IPS DF 6.9 (cell line): ENCODE results near the gene SPECC1.
"Not testable (repeated sequence)": the region's sequence is repeated elsewhere in the genome, so short reads cannot be mapped to it uniquely, and the experiment has no call there.

Experiments
- DNase-seq: peaks from one replicate; pipeline ENCODE4 v3.0.0-alpha.2; 2013; ENCODE audit warnings: low read depth, low spot score
- H3K27ac ChIP-seq: one replicate; pipeline ENCODE4 v1.5.1; 2013; ENCODE audit warnings: low read length, control low read depth
- H3K27me3 ChIP-seq: 2 replicates; pipeline ENCODE4 v1.6.1; 2013; ENCODE audit warnings: mild to moderate bottlenecking, low read length; ENCODE audit not compliant: control insufficient read depth, insufficient read depth
- H3K36me3 ChIP-seq: 2 replicates; pipeline ENCODE4 v1.6.1; 2013; ENCODE audit warnings: low read length; ENCODE audit not compliant: control insufficient read depth, insufficient read depth
- H3K4me1 ChIP-seq: 2 replicates; pipeline ENCODE4 v1.6.1; 2013; ENCODE audit warnings: low read length; ENCODE audit not compliant: control insufficient read depth, insufficient read depth
- H3K4me3 ChIP-seq: 2 replicates; pipeline ENCODE4 v1.5.1; 2013; ENCODE audit warnings: mild to moderate bottlenecking, low read length
- H3K9me3 ChIP-seq: 2 replicates; pipeline ENCODE4 v1.6.1; 2013; ENCODE audit warnings: low read length, inconsistent platforms; ENCODE audit not compliant: control insufficient read depth, insufficient read depth
- WGBS: extraction: QIAGEN DNeasy Blood & Tissue Kit; methylation state at CpG from one replicate; pipeline ENCODE4 v1.1.7; 2013; ENCODE audit warnings: mixed read lengths, missing lambda C conversion rate; ENCODE audit not compliant: insufficient read length, insufficient coverage; 5-methylcytosine and 5-hydroxymethylcytosine counted together

SPECC1 gene

GRCh38 chr17:20012017-20012536 is 2.9 kb downstream of the SPECC1 start:
- Histone ChIP-seq H3K4me3 (no peak overlapping the region), H3K9me3 (no peaks in the 10 kb centered on the region), H3K36me3 (no peaks in the 10 kb centered on the region; the same call in 1 of the 2 replicates), H3K27me3 (no peaks in the 10 kb centered on the region), H3K27ac (no peak overlapping the region), H3K4me1 (0 out of 2 replicates have a peak, but pooled peaks cover 1% of the 10 kb centered on the region)
- no peak for DNase-seq
- WGBS: no CpG with 5 or more reads among the region's 2 CpGs

GRCh38 chr17:20016475-20016992 is 7.4 kb downstream of the SPECC1 start:
- H3K36me3 ChIP-seq, H3K4me1 ChIP-seq, H3K27ac ChIP-seq, H3K4me3 ChIP-seq, DNase-seq, H3K27me3 ChIP-seq, H3K9me3 ChIP-seq: not testable (repeated sequence)
- no CpG with 5 or more reads among the region's 32 CpGs for WGBS

- H3K9me3 ChIP-seq: no peaks in the 10 kb centered on the region
- H3K27me3 ChIP-seq: no peaks in the 10 kb centered on the region
- no peaks in the 10 kb centered on the region for H3K36me3 ChIP-seq
- no peak overlapping the region for H3K27ac ChIP-seq
- no peaks in the 10 kb centered on the region for H3K4me1 ChIP-seq
- WGBS: no CpG with 5 or more reads among the region's 4 CpGs
- no peak for DNase-seq
- no peak overlapping the region for H3K4me3 ChIP-seq
These were observed 13.5 kb downstream of the SPECC1 start for GRCh38 chr17:20022701-20023100.

- no peak overlapping the region for H3K27ac ChIP-seq
- H3K9me3 ChIP-seq: no peaks in the 10 kb centered on the region
- H3K27me3 ChIP-seq: no peaks in the 10 kb centered on the region
- H3K36me3 ChIP-seq: no peaks in the 10 kb centered on the region
- no peak overlapping the region for H3K4me3 ChIP-seq
- no peak for DNase-seq
- H3K4me1 ChIP-seq: no peaks in the 10 kb centered on the region
These were observed 17.8 kb downstream of the SPECC1 start for GRCh38 chr17:20026960-20027359.

- Histone ChIP-seq H3K27ac (no peak overlapping the region), H3K36me3 (no peaks in the 10 kb centered on the region), H3K4me1 (no peaks in the 10 kb centered on the region), H3K4me3 (no peak overlapping the region), H3K27me3 (no peaks in the 10 kb centered on the region), H3K9me3 (no peaks in the 10 kb centered on the region)
- WGBS: no CpG with 5 or more reads among the region's 3 CpGs
- DNase-seq: no peak
These were observed 19.3 kb downstream of the SPECC1 start for GRCh38 chr17:20028443-20028842.

GRCh38 chr17:20032636-20033035 is 23.5 kb downstream of the SPECC1 start:
- DNase-seq: no peak
- Histone ChIP-seq H3K4me3 (no peak overlapping the region), H3K4me1 (no peaks in the 10 kb centered on the region), H3K36me3 (no peaks in the 10 kb centered on the region), H3K27ac (no peak overlapping the region), H3K27me3 (no peaks in the 10 kb centered on the region), H3K9me3 (no peaks in the 10 kb centered on the region)
- WGBS: no CpG with 5 or more reads among the region's 7 CpGs

GRCh38 chr17:20033415-20033814 is 24.3 kb downstream of the SPECC1 start:
- H3K27ac ChIP-seq: no peak overlapping the region
- H3K9me3 ChIP-seq: no peaks in the 10 kb centered on the region
- DNase-seq: no peak
- H3K36me3 ChIP-seq: no peaks in the 10 kb centered on the region
- no peaks in the 10 kb centered on the region for H3K27me3 ChIP-seq
- no peaks in the 10 kb centered on the region for H3K4me1 ChIP-seq
- WGBS: no CpG with 5 or more reads among the region's 3 CpGs
- H3K4me3 ChIP-seq: no peak overlapping the region

- DNase-seq: no peak
- Histone ChIP-seq H3K27me3 (no peaks in the 10 kb centered on the region), H3K9me3 (no peaks in the 10 kb centered on the region), H3K36me3 (no peaks in the 10 kb centered on the region), H3K4me1 (no peaks in the 10 kb centered on the region), H3K4me3 (no peak overlapping the region), H3K27ac (no peak overlapping the region)
- WGBS: no CpG with 5 or more reads among the region's 3 CpGs
These were observed 26.3 kb downstream of the SPECC1 start for GRCh38 chr17:20035501-20035900.

GRCh38 chr17:20037286-20037685 is 28.1 kb downstream of the SPECC1 start:
- not testable (repeated sequence) for H3K4me3 ChIP-seq, H3K4me1 ChIP-seq, H3K27me3 ChIP-seq, H3K36me3 ChIP-seq, DNase-seq, H3K27ac ChIP-seq, H3K9me3 ChIP-seq
- no CpG with 5 or more reads among the region's 1 CpG for WGBS

GRCh38 chr17:20039037-20039436 is 29.9 kb downstream of the SPECC1 start:
- Histone ChIP-seq H3K27ac (no peak overlapping the region), H3K27me3 (no peaks in the 10 kb centered on the region), H3K4me3 (no peak overlapping the region), H3K36me3 (no peaks in the 10 kb centered on the region; the same call in 1 of the 2 replicates), H3K4me1 (no peaks in the 10 kb centered on the region), H3K9me3 (no peaks in the 10 kb centered on the region)
- DNase-seq: no peak
- WGBS: no CpG with 5 or more reads among the region's 2 CpGs

- no peaks in the 10 kb centered on the region for H3K4me1 ChIP-seq
- no peak for DNase-seq
- H3K36me3 ChIP-seq: no peaks in the 10 kb centered on the region; the same call in 1 of the 2 replicates
- H3K4me3 ChIP-seq: no peak overlapping the region
- H3K9me3 ChIP-seq: no peaks in the 10 kb centered on the region
- no peaks in the 10 kb centered on the region for H3K27me3 ChIP-seq
- H3K27ac ChIP-seq: no peak overlapping the region
These were observed 31.1 kb downstream of the SPECC1 start for GRCh38 chr17:20040216-20040615.
